Endometrium (tissue), 2 donors: Measurements from ENCODE around the gene FN3KRP.
"Not testable (repeated sequence)": the region's sequence is repeated elsewhere in the genome, so short reads cannot be mapped to it uniquely, and the experiment has no call there.

Experiments
- FAIRE-seq: peaks from 2 replicates; lab custom pipeline; 2012; peaks lifted over from hg19 to GRCh38; lab: Jason Lieb, UNC
- donor health status: control.
- donor health status: control.

FN3KRP gene

GRCh38 chr17:82744736-82745135, 28.2 kb downstream of the FN3KRP start:
- not testable (repeated sequence) for FAIRE-seq

DNA sequence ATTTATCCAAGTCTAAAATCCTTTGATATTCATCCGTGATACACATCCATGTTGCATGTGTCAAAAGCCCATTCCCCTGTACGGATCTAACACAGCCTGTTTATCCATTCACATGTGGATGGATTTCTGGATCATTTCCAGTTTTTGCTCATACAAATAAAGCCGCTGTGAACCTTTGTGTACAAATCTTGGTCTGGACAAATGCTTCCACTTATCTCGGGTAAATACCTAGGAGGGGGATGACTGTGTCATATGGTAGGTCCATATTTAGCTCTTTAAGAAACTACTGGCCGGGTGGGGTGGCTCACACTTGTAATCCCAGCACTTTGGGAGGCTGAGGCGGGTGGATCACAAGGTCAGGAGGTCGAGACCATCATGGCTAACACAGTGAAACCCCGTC, 29.0 kb downstream of the FN3KRP start:
- FAIRE-seq = no peak

DNA sequence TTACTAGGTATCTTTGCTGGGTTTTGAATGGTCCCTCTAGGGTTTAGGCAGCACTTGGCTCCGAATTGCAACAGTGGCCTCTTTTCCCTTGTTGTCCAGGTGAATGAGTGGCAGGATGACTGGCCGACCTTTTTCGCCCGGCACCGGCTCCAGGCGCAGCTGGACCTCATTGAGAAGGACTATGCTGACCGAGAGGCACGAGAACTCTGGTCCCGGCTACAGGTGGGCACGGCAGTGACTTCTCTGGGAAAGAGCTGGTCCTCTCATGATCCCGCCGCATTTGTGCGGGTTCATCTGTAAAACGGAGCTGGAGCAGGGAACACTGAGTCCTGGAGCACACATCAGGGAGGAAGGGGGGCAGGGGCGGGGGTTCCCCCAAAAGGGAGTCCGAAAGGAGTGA, 32.2 kb downstream of the FN3KRP start:
- no peak for FAIRE-seq

DNA sequence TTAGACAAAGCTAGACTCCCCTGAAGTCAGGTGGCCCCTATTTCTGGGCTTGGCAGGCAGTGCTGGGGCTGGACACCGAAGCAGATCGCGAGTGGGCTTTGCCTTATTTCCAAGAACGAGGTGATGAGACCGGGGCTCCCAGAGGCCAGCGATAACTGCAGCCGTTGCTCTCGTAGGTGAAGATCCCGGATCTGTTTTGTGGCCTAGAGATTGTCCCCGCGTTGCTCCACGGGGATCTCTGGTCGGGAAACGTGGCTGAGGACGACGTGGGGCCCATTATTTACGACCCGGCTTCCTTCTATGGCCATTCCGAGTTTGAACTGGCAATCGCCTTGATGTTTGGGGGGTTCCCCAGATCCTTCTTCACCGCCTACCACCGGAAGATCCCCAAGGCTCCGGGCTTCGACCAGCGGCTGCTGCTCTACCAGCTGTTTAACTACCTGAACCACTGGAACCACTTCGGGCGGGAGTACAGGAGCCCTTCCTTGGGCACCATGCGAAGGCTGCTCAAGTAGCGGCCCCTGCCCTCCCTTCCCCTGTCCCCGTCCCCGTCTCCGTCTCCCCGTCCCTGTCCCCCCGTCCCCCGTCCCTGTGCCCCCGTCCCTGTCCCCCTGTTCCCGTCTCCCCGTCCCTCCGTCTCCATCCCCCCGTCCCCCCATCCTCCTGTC, 33.9 kb downstream of the FN3KRP start:
- FAIRE-seq = no peak

DNA sequence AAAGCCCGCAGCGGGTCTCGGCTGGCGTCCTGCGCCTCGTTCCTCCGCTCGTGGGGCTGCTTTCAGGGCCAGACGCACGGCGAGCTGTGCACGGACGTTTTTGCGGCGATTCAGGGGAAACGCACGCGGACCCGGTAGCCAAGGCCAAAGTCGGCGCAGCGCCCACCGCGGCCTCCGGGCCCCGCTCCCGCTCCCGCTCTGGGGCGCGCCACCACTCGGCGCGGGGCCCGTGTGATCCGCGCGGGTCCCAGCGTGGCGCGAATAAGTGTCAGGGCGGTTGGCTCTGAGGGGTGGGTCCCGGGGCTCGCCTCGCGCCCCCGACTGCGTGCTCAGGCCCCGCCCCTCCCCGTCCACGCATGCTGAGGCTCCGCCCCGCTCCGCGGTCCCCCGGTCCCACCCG, 34.7 kb downstream of the FN3KRP start:
- FAIRE-seq = no peak

- FAIRE-seq = no peak
Observed at GRCh38 chr17:82751571-82752370, 35.3 kb downstream of the FN3KRP start, which contains the start of gene TBCD. Gene TBCD (plus strand): TSS chr17:82752065. CDS start chr17:82752194, 129 bp downstream.

DNA sequence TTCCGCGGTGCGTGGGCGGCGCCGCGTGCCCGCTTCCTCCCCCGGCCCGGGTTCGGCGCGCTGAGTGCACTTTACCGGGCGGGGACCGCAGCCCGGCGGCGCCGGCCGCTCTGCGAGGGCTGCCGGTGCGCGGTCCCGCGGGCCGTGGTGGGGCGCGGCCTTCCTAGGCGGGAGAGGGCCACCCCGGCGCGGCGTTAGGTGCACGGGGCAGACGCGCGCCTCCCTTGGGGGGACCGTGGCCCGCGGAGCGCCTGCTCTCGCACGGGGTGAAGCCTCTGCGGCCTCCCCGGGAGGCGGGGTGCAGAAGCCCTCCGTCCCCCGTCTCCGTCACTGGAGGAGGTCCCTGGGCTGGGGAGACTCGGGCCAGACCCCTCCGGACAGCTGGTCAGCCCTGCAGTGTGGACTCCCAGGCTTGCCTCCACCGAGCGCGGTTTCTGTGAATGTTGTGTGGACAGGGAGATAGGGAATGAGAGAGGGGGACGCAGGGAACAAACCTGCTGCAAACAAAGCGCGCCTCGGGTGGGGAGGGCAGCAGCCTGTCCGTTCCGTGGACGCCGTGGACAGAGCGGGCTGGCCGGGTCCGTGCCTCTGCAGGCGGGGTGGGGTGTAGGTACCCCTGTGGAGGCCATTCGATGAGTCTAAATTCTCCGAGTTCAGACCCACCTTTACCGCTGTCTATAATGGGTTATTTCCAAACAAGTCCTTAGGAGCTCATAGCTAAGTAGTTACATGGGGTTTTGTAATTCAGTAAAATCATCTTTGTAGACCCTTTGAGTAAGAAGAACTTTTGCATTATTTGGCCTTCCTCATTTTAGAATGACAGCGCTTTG, 36.1 kb downstream of the FN3KRP start:
- no peak for FAIRE-seq

- no peak for FAIRE-seq
Observed at GRCh38 chr17:82753201-82753464, 36.6 kb downstream of the FN3KRP start.

- no peak for FAIRE-seq
Observed at GRCh38 chr17:82754297-82755208, 38.0 kb downstream of the FN3KRP start.

GRCh38 chr17:82756166-82756565, 39.7 kb downstream of the FN3KRP start:
- no peak for FAIRE-seq

GRCh38 chr17:82765371-82765770, 48.9 kb downstream of the FN3KRP start:
- FAIRE-seq = no peak

DNA sequence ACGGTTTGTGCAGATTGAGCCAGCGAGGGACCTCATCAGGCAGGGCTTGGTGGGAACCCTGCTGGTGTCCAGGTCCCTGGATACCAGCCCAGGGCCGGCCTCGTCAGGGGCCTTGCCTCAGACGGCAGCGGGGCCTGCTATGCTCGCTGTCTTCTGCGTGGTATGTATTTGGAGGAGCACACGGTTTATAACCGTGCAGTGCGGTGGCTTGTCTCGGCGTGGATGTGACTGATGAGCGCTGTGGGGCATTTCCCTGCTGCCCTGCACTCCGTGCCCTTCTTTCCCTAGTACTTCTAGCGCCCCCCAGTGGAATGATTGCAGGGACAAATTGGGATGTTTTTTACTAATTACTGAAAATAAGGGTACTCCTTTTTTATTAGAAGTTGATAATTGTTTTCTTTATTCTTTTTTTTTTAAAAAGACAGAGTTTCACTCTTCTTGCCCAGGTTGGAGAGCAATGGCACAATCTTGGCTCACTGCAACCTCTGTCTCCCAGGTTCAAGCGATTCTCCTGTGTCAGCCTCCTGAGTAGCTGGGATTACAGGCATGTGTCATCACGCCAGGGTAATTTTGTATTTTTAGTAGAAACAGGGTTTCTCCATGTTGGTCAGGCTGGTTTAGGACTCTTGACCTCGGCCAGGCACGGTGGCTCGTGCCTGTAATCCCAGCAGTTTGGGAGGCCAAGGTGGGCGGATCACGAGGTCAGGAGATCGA, 50.7 kb downstream of the FN3KRP start:
- no peak for FAIRE-seq

GRCh38 chr17:82769041-82769440, 52.5 kb downstream of the FN3KRP start:
- FAIRE-seq = no peak

- FAIRE-seq = no peak
Observed at GRCh38 chr17:82772026-82772425, 55.5 kb downstream of the FN3KRP start.

GRCh38 chr17:82774456-82774855, 58.0 kb downstream of the FN3KRP start:
- not testable (repeated sequence) for FAIRE-seq

DNA sequence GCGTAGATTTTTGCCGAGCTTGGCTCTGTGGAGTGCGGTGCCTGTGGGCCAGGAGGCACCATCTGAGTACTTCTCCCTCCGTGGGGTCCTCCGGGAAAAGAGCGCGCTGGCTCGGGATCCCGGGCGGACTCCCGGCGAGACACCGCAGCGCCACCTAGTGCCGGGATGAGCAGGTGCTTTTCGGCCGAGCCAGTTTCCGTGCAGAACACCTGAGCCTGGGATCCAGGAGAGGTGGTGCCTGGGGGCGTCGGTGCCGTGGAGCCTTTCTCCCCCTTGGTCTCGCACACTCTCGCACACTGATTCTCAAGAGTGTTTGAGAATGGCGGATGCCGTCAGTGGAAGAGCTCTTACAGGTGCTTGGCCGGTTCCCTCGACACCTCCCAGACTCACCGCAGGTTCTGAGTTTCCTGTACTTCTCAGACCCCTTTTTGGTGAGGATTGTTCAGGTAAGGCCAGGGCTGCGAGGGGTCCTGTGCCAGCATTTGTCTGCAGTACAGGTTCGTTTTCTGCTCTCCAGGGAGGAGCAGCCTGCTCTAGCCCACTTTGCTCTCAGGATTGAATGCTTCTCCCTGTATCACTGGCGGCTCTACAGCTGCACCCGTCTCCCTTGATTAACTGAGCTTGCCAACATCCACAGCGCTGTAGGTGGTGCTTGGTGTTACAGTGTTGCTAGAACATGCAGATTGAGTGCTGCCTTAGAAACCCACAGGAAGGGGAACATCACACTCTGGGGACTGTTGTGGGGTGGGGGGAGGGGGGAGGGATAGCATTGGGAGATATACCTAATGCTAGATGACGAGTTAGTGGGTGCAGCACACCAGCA, 58.7 kb downstream of the FN3KRP start:
- no peak for FAIRE-seq

DNA sequence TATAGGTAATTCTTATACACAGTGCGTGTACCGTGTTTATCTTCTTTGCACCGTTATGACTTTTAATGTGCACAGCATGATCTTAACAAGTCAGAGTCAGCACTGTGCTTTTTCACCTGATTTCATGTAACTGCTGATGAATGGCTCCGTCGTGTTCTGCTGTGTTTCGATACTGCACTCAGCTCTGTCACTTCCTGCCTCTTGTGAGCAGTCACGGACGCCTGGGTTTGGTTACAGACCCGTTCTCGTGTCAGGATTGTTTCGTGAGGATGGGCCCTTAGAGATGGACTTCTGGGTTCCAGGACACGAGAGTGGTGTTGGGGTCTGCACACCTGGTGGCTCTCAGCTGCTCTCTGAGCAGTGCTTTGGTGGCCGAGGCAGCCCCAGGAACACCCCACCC, 59.9 kb downstream of the FN3KRP start:
- FAIRE-seq = no peak
